B cell (primary cell): ENCODE measurements around the gene NUDCD3.

ENCODE experiments used
- EZH2 ChIP-seq: IDR thresholded peaks from 2 replicates; pipeline ENCODE4 v1.6.1; 2012; ENCODE audit warnings: borderline replicate concordance, low read depth, mild to moderate bottlenecking, moderate library complexity, low read length; ENCODE audit not compliant: insufficient read depth, poor library complexity, severe bottlenecking
- TF ChIP-seq, protein P1 (sequence below): fragments of 200-600 bp; IDR thresholded peaks from one replicate; pipeline ENCODE4 v1.8.0; 2022; ENCODE audit warnings: antibody characterized with exemption, mild to moderate bottlenecking

DNA sequence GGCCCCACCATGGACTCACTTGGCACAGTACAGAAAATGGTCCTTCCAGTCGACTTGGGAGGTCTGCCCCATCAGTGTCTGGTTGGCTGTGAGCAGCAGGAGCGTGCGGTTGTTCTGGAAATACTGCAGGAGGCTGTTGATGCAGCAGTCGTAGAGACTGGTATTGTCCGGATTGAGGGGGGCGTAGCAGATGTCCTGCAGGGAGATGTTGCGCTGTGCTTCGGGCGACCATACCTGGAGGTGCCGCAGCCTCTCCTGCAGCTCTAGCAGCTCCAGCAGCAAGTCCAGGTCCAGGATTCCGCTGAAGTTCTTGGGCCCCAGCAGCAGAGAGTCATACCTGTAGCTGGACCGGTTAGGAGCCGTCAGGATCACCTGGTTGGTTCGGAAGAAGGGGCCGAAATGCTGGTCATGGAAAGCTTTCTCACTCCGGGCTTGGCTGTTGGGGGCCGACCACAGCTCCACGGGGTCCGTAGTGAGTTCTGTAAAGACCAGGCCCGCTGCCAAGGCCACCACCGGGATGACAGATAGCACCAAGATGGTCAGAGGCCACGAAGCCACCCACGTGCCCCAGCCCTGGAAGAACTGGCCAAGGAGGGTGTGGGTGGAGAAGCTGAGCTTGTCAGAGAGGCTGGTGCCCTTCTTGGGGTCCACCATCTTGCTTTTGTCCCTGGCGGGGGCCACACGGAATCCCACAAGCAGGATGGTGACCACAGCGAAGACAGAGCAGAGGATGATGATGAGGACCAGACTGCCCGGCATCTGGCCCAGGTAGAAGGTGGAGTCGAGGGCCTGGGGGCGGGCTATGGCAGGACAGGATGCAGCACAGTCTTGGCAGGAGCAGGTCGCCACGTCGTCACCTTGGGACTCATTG is 48.6 kb upstream of the NUDCD3 start:
- no peak for TF ChIP-seq EZH2
- TF ChIP-seq, protein P1, sequence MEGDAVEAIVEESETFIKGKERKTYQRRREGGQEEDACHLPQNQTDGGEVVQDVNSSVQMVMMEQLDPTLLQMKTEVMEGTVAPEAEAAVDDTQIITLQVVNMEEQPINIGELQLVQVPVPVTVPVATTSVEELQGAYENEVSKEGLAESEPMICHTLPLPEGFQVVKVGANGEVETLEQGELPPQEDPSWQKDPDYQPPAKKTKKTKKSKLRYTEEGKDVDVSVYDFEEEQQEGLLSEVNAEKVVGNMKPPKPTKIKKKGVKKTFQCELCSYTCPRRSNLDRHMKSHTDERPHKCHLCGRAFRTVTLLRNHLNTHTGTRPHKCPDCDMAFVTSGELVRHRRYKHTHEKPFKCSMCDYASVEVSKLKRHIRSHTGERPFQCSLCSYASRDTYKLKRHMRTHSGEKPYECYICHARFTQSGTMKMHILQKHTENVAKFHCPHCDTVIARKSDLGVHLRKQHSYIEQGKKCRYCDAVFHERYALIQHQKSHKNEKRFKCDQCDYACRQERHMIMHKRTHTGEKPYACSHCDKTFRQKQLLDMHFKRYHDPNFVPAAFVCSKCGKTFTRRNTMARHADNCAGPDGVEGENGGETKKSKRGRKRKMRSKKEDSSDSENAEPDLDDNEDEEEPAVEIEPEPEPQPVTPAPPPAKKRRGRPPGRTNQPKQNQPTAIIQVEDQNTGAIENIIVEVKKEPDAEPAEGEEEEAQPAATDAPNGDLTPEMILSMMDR, result no peak
